Right forelimb (tissue), 1 donor: ENCODE data around the gene FGF6.
"Not testable (repeated sequence)": the region's sequence is repeated elsewhere in the genome, so short reads cannot be mapped to it uniquely, and the experiment has no call there.

ENCODE experiments used
- DNase-seq: peaks from one replicate; pipeline ENCODE4 v3.0.0-alpha.2; 2018

The FGF6 gene

DNA sequence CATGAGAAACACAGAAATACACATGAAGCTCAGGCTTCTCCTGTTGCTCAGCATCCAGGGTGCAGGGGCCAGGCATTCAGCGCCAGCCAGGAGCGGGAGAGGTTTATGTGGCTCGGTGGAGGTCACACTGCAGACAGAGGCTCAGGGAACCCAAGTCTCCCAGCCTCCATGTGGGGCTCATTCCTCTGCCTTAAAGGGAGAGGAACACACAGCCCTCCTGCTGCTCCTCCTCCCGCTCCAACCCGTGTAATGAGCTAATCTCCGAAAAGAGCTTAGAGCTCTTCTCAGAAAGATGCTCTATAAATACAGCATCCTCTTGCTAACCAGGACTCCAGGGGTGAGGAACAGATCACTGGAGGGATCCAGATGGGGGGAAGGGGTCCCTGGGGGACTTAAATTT is 28.2 kb downstream of the FGF6 start:
- DNase-seq = no peak

DNA sequence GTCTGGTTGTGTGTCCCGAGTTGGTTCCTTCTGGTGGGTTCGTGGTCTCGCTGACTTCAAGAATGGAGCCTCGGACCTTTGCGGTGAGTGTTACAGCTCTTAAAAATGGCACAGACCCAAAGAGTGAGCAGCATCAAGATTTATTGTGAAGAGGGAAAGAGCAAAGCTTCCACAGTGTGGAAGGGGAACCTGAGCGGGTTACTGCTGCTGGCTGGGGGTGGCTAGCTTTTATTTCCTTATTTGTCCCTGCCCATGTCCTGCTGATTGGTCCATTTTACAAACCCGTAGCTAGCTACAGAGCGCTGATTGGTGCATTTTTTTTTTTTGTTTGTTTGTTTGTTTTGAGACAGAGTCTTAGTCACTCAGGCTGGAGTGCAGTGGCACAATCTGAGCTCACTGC is 29.3 kb downstream of the FGF6 start:
- DNase-seq = no peak

DNA sequence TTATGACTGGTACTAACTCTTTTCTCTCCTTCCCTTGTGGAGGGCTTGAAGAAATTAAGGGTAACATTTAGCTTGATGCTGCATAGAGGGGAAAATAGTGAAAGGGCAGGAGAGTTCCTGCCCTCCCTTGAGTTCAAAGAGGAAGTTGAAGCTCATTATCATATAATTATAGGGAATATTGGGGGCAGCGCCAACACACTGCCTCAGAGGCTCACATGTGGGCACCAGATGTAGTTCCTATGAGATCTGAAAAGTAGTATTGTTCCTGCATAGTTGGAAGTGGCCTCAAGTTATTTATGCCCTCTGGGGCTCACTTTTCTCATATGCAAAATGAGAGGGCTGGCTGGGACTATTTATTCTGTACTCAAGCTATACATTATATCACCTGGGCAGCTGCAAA is 33.1 kb downstream of the FGF6 start:
- DNase-seq = no peak

DNA sequence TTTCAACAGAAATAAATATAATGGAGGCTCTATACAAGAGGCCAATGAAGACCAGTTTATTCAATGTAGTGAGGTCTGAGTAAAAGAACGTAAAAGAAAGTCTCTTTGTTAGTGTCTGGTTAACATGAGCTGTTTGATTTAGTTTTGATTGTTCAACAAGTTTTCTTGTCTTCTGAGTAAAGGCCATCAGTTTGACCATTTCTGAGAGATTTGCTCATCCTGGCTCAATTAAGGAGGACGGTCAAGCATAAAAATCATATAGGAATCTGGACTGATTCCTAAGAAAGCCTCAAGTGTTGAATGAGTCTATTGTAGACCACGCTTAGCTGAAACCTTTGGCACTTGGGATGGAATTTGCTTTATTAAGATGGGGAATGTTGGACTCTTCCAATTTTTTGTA is 33.6 kb downstream of the FGF6 start:
- DNase-seq = no peak

DNA sequence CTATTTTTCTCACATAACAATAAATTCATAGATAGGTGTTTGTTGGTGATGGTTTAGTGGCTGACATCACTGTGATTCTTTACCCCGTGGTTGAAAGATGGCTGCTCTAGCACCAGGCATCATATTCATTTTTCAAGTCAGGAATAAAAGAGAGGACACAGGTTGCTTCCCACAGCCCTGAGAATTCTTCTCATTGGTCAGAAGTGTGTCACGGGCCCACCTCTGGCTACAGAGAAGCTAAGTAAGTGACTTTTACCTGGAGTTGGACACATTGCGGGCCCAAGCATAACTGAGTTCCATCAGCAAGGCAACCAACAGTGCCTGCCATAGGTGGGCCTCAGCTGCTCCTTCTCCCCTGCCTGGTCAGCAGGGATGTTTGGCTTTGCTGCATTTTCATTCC is 38.5 kb downstream of the FGF6 start:
- DNase-seq = no peak

DNA sequence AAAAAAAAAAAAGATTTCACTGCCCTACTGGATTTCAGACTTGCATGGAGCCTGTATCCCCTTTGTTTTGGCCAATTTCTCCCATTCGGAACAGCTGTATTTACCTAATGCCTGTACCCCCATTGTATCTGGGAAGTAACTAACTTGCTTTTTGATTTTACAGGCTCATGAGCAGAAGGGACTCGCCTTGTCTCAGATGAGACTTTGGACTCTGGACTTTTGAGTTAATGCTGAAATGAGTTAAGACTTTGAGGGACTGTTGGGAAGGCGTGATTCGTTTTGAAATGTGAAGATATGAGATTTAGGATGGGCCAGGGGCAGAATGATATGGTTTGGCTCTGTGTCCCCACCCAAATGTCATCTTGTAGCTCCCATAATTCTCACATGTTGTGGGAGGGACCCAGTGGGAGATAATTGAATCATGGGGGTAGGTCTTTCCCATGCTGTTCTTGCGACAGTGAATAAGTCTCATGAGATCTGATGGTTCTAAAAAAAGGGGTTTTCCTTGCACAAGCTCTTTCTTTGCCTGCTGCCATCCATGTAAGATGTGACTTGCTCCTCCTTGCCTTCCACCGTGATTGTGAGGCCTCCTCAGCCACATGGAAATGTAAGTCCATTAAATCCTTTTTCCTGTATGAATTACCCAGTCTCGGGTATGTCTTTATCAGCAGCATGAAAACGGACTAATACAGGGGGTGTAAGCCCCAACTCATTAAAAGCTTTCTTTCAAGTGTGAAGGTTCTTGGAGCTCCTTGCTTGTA is 40.6 kb downstream of the FGF6 start:
- DNase-seq = not testable (repeated sequence)

DNA sequence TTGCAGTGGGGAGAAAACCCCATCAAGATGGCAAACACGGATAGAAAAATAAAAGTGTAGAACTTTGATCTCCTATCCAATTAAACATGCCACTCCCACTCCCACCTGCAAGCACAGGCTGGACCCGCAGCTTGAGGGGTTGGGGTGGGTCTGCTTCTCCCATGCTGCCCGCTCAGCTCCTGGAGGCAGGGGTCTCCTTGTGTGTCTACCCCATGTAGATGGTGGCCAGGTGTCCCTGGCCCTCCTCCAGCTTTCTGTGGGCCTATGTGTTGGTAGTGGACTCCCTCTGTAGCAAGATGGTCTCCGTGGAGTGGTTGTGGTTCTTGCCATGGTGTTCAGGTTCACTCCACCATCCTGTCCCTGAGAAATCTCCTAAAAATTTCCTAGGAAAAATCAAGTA is 42.6 kb downstream of the FGF6 start:
- DNase-seq = no peak

DNA sequence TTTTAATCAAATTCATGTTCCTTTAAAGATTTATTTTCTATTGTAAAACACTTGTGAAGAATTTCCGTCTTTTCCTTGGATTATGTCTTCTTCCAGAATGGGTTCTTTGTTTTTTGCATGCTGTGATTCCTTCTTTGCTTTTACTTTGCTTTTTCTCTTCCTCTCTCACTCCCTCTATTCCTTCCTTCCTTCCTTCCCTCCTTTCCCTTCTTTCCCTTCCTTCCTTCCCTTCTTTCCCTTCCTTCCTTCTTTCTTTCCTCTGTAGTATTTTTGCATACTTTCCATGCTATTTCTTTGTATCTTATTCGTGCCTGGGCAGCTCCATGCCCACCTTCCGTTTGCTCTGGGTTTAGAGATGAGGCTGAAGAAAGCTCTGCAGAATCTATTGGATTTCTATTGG is 44.5 kb downstream of the FGF6 start:
- no peak for DNase-seq

DNA sequence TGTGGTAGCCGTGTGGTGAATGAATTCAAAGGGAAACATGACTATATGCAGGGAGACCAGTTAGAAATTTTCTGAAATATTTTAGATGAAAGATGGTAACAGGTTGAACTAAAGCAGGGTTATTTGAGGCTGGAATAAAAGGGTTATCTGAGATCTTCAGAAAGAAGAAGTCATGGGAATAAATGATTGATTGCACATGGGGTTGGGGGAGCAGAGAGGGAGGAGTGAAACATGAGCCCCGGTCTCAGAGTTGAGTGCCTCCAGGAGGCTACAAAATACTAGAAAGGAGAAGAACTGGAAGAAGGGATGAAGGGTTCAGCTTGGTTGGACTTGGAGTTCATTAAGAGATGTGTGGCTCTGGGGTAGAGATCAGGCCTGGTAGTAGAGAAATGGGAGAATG is 49.8 kb downstream of the FGF6 start:
- no peak for DNase-seq

DNA sequence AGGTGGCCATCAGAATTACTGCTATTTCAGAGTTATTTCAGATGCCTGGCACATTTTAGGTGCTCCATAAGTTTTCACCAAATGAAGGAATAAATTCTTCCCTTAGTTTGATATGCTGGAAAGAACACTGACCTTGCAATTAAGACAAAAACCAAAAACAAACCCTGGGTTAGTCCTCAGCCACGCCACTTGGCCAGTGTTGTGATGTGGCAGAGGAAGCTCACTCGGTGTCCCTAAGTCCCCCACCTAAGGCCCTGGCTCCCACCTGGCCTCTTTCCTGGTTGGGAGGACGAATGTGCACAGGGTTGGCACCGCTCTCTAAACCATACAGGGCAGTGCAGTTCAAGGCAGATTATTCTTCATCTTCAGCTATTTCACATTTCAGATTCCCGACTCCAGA is 52.4 kb downstream of the FGF6 start:
- DNase-seq = no peak

DNA sequence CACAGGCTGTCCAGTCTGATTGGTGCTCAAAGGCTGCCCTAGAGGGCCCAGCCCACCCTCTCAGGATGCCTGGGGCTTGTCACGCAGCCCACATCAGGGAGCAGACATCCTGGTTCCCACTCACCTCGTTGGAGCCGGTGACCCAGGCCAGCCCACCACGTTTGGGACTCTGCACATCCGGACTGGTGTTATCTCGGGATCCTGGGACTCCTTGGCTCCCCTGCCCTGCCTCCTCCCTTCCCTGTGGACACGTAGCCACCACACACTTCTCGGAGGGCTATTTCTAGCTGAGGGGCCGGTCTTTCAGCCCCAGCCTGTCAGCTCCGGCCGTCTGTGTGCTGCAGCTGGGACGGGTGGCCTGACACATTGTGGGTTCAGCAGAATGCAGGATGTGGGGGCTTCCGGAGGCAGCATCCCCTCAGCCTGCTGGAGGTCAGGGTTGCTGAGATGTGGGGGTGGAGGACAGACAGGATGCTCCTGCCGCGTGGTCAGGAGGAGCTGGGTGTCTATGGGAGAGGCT is 53.3 kb downstream of the FGF6 start:
- peak; percentile 45 for DNase-seq

DNA sequence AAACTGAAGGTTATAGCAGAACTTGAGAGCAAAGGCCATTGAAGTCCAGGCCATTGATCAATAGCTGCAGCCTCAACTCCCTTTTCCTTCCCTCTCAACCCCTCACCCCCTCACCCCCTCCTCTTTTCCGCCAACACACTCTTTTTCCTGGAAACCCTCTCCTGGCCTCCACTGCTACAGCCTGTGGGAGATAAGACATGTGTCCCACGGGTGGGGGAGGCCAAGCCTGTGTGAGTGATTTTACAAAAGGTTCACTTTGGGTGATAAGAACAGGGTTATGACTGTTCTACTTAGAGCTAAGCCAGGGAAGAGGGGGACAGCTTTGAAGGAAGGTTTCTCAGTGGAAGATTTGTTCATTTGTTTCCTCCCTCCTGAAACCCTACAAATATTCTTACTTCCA is 57.0 kb downstream of the FGF6 start:
- no peak for DNase-seq

DNA sequence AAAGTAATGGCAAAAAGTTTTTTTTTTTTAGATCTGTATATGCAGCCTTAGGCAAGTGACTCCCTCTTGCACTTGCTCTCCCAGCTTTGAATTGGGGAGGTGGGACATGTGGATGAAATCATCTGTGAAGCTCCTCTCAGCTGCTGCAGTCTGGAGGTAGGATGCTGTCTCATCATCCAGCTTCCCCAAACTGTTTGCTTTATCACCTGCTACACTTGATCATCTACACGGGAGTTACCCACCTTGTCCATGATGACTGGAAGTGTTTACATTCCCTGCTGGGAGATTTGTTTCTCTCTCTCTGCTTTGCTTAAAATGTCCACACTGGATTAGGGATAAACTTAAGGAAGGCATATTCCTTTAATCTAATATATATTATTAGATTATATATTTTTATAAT is 57.6 kb downstream of the FGF6 start:
- DNase-seq = no peak

DNA sequence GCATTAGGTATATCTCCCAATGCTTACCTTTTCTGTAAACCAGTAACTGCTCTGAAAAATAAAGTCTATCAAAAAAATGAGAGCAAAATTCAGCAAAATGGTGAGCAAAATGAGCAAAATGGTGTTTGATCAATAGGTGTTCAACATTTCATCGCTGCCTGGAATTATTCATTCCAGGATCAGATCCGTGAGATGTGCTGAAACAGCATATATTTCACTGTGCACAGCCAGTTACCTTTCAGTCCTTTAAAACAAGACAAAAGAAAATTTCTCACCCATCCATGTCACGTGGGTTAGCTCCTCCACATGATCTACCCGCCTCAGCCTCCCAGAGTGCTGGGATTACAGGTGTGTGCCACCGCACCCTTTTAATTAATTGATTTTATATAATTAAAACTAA is 58.0 kb downstream of the FGF6 start:
- no peak for DNase-seq

DNA sequence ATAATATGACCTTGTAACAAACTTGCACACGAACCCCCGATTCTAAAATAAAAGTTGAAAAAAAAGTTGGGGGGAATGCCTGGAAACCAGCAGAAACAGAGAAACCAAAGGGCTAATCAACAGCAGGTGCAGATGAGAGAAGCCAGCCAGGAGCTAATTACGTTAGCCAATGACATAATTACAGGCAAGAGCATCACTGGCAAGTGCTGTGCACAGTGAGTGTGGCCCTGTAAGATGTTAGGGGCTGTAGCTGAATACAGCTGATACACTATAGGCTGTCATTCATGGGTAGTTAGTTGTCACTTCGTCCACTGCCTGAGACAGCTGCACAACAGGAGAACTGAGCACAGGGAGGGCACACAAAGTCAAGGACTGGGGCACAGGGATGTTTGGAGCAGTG is 58.8 kb downstream of the FGF6 start:
- DNase-seq = no peak
